ENCODE measurements around the gene HOXA11.

Gene HOXA11

DNA sequence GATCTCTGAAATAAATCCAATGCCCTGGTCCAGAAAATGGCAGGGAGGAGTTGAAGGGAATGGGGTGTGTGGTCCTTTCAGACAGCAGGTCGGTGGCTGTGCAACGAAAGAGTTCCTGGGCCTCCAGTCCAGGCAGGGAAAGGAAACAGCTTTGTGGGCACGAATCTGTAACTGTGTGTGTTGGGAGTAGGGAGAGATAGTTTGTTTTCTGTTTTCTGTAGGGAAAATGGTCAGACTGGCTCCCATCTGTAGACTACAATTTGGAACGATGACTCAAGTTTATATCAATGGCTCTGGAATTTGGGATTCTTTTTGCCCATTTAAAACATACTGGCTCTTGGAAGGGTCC lies 17.1 kb downstream of the HOXA11 start:
- DNase-seq = no peak

- no peak for DNase-seq
These were observed 18.2 kb downstream of the HOXA11 start for GRCh38 chr7:27166531-27167505.

DNA sequence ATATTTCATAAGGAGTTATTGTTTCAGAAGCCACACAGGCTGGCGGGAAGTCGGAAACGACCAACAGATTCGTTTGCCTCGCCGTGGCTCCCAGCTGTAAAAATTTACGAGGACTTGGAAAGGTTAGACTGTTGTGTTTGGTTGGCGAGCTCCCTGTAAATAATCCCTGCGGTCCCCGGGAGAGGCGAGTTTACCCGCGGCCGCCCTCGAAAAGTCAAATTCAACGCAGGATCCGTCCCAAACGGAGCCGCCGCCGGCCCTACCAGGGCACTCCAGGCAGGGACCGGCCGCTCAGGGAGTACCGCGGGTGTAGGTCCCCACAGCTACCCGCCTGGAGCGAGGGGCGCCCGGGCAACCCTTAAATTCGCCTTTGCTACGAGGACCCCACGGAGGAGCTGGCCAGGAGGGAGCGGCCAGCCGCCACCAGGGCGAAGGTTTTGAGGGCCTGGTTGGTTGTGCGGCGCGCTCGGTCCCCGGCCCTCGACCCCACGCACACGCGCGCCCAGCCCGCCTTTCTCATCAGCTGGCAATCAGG lies 19.0 kb downstream of the HOXA11 start:
- DNase-seq = no peak

DNA sequence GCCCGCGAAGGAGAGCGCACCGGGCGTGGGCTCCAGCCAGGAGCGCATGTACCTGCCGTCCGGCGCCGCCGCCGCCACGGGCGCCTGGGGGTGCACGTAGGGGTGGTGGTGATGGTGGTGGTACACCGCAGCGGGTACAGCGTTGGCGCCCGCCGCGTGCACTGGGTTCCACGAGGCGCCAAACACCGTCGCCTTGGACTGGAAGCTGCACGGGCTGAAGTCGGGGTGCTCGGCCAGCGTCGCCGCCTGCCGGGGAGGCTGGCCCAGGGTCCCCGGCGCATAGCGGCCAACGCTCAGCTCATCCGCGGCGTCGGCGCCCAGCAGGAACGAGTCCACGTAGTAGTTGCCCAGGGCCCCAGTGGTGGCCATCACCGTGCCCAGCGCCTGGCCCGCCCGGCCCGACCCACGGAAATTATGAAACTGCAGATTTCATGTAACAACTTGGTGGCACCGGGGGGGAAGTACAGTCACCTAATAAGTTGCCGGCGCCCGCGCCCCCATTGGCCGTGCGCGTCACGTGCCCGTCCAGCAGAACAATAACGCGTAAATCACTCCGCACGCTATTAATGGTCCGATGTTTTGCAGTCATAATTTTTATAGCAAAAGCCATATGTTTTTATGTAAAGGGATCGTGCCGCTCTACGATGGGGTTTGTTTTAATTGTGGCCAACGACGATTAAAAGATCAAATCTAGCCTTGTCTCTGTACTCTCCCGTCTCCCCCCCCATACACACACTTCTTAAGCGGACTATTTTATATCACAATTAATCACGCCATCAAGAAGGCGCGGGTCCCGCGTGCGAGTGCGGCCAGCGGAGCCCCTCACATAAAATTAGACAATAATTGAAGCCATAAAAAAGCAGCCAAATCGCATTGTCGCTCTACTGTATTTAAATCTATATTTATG lies 19.7 kb downstream of the HOXA11 start, which contains the start of gene HOXA9:
TSS of gene HOXA9 (minus strand) at position 449 of the 907 bp plus-strand sequence. CDS start at position 369, 80 bp downstream.
- no peak for DNase-seq

DNA sequence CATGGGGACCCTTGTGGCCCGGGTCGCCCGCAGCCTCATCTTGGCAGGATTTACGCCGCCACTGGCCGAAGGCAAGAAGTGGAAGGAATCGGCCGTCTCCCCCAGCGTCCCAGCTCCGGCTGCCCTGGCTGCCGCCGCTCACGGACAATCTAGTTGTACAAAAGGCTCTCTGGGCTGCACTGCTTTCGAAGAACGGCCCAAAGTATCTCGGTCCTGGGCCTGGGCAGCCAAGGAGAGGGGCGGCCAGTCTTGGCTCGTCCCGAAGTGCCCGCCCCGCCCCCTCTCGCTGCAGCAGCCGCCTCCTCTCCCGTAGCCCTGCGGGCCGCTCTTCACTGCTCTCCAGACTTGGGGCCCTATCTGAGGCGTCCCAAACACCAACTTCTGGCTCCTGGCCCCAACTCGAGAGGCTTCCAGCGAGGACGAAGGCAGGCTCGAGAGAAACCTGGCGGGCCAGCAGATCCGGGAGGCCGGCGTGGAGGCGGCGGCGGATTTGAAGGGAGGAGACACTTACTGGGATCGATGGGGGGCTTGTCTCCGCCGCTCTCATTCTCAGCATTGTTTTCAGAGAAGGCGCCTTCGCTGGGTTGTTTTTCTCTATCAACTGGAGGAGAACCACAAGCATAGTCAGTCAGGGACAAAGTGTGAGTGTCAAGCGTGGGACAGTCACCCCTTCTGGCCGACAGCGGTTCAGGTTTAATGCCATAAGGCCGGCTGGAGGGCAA lies 20.5 kb downstream of the HOXA11 start:
- DNase-seq = no peak

DNA sequence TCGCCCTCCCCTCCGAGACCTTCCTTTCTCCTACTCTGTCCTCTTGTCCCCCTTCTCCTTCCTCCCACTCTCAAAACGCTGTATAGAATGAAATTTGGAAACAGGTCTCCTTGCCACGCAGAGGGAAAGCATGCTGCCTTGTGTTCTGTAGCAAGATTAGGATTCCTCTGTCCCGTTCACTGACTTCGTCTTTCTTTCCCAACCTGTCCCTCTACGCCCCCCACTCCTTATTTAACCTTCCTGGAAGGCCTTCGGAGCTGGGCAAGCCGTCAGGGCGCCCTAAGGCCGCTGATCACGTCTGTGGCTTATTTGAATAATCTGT lies 21.0 kb downstream of the HOXA11 start:
- DNase-seq = no peak

- no peak for DNase-seq
These were observed 21.6 kb downstream of the HOXA11 start for GRCh38 chr7:27163288-27164044.

- DNase-seq = no peak
These were observed 22.3 kb downstream of the HOXA11 start for GRCh38 chr7:27162561-27163287.

DNA sequence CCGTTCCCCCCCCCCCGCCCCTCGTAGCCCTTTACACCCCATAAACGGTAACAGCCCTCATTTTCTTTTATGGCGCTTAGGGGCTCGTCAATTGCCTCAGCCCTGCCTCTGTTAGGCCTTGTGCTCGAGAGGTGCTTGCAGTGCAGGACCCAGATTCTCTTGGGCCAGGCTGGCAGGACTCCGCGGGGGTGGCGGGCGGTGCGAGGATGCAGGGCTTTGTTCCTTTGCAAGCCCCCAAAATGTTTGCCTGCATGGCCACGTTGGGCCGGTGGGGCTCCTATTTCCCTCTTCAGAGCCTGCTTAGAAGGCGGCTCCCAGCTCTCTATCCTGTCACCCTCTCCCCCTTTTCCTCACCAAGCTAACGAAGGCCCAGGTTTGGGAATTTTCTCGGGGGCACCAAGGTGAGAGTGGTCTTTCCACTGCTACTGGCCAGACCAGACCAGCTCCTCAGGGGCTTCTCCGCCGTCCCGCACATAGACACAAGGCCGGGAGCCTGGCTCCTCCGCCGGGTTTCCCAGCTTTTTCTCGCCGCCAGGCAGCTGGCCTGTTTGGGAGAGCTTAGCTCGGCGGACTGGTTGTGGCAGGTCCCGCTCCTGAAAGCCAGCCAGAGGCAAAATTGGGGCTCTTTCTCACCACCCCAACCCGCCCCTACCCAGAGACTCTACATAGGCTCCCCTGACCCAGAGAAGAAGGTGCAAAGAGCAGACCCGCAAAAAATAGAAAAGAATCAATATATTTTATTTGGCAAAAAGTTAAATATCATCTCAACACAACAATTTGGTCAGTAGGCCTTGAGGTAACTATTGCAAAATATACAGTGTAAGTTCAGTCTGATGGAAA lies 23.1 kb downstream of the HOXA11 start:
- no peak for DNase-seq

GRCh38 chr7:27161214-27161720 lies 23.8 kb downstream of the HOXA11 start:
- no peak for DNase-seq

GRCh38 chr7:27160546-27161213 lies 24.4 kb downstream of the HOXA11 start:
- peak; percentile 86 for DNase-seq

DNA sequence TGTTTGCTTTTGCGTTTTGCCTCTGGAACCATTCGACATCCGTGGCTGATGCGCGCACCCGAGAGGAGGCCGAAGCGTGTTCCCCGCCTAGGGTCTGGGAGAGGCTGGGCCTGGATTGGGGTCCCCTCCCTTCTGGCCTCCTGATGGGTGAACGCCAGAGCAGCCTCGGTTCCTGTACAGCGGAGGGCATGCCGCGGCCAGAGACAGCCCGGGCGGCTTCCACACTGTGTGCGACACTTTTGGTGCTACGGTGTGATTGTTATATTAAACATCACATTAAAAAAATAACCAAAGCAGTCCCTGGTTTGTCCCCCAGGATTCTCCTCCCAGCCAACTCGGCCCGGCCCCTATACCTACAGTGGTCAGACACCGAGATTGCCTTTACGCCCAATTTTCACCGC lies 24.9 kb downstream of the HOXA11 start:
- DNase-seq = no peak

DNA sequence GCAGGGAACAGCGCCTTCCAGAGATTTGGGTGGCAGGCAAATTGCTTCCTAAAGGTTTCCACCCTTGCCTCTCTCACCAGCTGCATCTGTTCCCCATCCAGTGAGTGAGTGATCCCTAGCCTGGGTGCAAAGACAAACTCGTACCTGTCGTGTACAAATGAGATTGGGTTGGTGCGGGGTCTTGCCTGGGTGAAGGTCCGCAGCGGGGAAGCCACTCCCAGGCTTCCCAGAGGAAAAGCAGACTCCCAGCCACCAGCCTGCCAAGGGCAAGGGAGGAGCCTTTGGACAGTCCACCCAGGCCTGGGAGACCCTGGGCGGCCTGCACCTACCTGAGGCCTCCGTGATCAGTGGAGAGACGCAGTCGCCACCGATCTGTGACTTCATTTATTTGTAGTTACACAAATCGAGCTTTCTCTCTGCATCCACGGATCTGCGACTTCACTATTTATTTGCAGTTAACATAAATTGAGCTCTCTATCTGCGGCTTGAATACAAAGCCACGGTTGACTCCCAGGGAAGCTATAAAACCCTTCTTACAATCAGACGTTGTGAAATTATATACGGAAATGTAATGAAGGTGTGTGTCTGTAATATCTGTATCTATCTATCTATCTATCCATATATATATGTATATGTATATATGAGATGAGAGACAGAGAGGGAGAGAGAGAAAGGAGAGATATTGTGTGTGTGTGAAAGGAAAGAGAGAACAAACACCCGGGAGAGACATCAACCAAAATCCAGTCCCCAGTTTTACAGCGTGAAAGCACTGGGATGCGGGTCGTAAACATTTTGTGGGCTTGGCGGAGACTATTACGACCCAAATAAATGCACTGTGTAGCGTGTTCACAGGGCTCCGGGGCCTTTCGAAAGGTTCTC lies 25.5 kb downstream of the HOXA11 start:
- DNase-seq = peak; percentile 1

- peak; percentile 1 for DNase-seq
These were observed 26.4 kb downstream of the HOXA11 start for GRCh38 chr7:27158436-27159265.

GRCh38 chr7:27157702-27158431 lies 27.2 kb downstream of the HOXA11 start:
- DNase-seq = peak; percentile 1

- peak; percentile 1 for DNase-seq
These were observed 27.9 kb downstream of the HOXA11 start for GRCh38 chr7:27156916-27157701.

Measured in activated naive CD4-positive, alpha-beta T cell treated with Interleukin-2 at 50 U/mL for 16 hours (primary cell).